PC-9 (cell line): ENCODE results near the gene NR3C1.

Experiments
- EZH2 ChIP-seq: fragments of 200-600 bp; sonication (generic); IDR thresholded peaks from 2 replicates; pipeline ENCODE4 v1.8.0; 2017; ENCODE audit warnings: antibody characterized with exemption, low read depth
- TF ChIP-seq, protein P1 (sequence below): fragments of 200-600 bp; sonication (generic); conservative IDR thresholded peaks from 2 replicates; pipeline ENCODE4 v1.6.1; 2017; ENCODE audit warnings: mixed run types, antibody characterized with exemption, mild to moderate bottlenecking, moderate library complexity

DNA sequence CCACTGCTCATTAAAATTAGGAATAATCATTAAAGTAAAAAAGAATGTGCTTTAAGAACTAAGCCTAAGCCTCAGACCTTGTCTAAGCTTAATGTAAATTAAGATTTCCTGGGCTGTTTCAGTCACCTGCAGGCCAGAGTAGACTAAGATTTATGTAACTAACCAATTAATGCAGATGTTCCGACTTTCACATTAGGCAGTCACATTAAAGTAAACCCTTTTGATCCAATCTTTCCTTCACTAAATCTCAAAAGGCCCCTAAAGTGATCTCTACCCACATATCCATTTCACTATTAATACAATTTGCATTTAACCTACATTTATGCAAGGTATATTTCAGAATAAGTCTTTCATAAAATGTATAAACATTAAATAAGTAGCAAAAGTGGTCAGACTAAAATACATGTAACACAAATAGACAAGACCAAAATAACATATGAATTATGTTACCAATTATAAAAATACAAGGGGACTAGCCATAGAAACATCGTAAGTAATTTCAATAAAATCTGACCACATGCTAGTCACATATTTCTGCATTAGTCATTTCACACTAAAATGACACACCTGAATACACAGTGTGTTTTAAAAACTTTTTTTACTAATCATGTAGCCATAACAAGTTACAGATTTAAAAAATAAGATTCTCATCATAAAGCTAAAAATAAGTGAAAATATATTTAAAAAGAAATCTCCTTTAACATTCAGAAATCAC, 7.7 kb downstream of the NR3C1 start:
- TF ChIP-seq, protein P1, sequence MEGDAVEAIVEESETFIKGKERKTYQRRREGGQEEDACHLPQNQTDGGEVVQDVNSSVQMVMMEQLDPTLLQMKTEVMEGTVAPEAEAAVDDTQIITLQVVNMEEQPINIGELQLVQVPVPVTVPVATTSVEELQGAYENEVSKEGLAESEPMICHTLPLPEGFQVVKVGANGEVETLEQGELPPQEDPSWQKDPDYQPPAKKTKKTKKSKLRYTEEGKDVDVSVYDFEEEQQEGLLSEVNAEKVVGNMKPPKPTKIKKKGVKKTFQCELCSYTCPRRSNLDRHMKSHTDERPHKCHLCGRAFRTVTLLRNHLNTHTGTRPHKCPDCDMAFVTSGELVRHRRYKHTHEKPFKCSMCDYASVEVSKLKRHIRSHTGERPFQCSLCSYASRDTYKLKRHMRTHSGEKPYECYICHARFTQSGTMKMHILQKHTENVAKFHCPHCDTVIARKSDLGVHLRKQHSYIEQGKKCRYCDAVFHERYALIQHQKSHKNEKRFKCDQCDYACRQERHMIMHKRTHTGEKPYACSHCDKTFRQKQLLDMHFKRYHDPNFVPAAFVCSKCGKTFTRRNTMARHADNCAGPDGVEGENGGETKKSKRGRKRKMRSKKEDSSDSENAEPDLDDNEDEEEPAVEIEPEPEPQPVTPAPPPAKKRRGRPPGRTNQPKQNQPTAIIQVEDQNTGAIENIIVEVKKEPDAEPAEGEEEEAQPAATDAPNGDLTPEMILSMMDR, result no peak
- no peak for TF ChIP-seq EZH2
